Measurements from ENCODE around the gene PRKG1.
"Not testable (repeated sequence)": the region's sequence is repeated elsewhere in the genome, so short reads cannot be mapped to it uniquely, and the experiment has no call there.

PRKG1 gene

GRCh38 chr10:51340845-51341610 lies 266.7 kb downstream of the PRKG1 start:
- no peak for DNase-seq

GRCh38 chr10:51341745-51342144 lies 267.5 kb downstream of the PRKG1 start:
- DNase-seq, result not testable (repeated sequence)

- DNase-seq, result no peak
Measured at GRCh38 chr10:51342381-51342780, 268.1 kb downstream of the PRKG1 start.

GRCh38 chr10:51343391-51343790 lies 269.1 kb downstream of the PRKG1 start:
- no peak for DNase-seq

- no peak for DNase-seq
Measured at GRCh38 chr10:51344371-51344770, 270.1 kb downstream of the PRKG1 start.

- DNase-seq, result no peak
Measured at GRCh38 chr10:51348622-51349021, 274.3 kb downstream of the PRKG1 start.

GRCh38 chr10:51357170-51357569 lies 282.9 kb downstream of the PRKG1 start:
- DNase-seq, result no peak

- no peak for DNase-seq
Measured at GRCh38 chr10:51358227-51358626, 283.9 kb downstream of the PRKG1 start.

GRCh38 chr10:51363415-51363814 lies 289.1 kb downstream of the PRKG1 start:
- no peak for DNase-seq

- DNase-seq, result no peak
Measured at GRCh38 chr10:51364674-51365073, 290.4 kb downstream of the PRKG1 start.

- DNase-seq, result no peak
Measured at GRCh38 chr10:51366044-51366443, 291.8 kb downstream of the PRKG1 start.

GRCh38 chr10:51367127-51367526 lies 292.8 kb downstream of the PRKG1 start:
- DNase-seq, result no peak

GRCh38 chr10:51367694-51368093 lies 293.4 kb downstream of the PRKG1 start:
- DNase-seq, result no peak

- no peak for DNase-seq
Measured at GRCh38 chr10:51368943-51369342, 294.7 kb downstream of the PRKG1 start.

- no peak for DNase-seq
Measured at GRCh38 chr10:51369903-51370302, 295.6 kb downstream of the PRKG1 start.

- DNase-seq, result no peak
Measured at GRCh38 chr10:51371743-51372142, 297.5 kb downstream of the PRKG1 start.

GRCh38 chr10:51375790-51376189 lies 301.5 kb downstream of the PRKG1 start:
- DNase-seq, result no peak

GRCh38 chr10:51377070-51377931 lies 303.0 kb downstream of the PRKG1 start:
- no peak for DNase-seq

- DNase-seq, result no peak
Measured at GRCh38 chr10:51377932-51378599, 303.8 kb downstream of the PRKG1 start.

GRCh38 chr10:51382181-51382580 lies 307.9 kb downstream of the PRKG1 start:
- no peak for DNase-seq

- no peak for DNase-seq
Measured at GRCh38 chr10:51384971-51385370, 310.7 kb downstream of the PRKG1 start.

GRCh38 chr10:51386248-51386885 lies 312.1 kb downstream of the PRKG1 start:
- no peak for DNase-seq

All from DMS79 treated with DMSO at 0.1 percent for 48 hours (cell line).